Measurements from ENCODE around the gene WIPF1.

DNA sequence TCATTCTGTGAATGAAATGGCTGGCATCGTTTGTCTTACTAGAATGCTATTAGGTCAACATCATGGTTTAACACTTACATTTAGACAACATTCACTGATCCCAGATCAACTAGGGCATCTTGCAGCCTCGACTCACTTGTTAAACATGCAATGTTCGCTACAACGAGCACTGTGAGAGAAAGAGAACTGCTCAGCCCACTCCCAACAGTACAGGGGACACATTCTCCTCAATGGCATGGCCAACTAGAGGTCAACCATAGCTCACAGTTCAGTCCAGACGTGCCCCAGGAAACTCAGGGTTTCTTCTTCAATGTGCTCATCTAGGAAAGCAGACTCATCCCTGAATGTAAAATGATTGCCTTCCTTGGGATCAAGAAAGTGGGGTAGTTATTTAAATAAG, 5.9 kb downstream of the WIPF1 start:
- TF ChIP-seq, protein P1, sequence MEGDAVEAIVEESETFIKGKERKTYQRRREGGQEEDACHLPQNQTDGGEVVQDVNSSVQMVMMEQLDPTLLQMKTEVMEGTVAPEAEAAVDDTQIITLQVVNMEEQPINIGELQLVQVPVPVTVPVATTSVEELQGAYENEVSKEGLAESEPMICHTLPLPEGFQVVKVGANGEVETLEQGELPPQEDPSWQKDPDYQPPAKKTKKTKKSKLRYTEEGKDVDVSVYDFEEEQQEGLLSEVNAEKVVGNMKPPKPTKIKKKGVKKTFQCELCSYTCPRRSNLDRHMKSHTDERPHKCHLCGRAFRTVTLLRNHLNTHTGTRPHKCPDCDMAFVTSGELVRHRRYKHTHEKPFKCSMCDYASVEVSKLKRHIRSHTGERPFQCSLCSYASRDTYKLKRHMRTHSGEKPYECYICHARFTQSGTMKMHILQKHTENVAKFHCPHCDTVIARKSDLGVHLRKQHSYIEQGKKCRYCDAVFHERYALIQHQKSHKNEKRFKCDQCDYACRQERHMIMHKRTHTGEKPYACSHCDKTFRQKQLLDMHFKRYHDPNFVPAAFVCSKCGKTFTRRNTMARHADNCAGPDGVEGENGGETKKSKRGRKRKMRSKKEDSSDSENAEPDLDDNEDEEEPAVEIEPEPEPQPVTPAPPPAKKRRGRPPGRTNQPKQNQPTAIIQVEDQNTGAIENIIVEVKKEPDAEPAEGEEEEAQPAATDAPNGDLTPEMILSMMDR (IDR thresholded peaks at IDR 0.05; ENCODE audit: poor library complexity, severe bottlenecking), result no peak
- TF ChIP-seq POLR2AphosphoS5 (IDR thresholded peaks at IDR 0.05) (no peak), TAF1 (IDR thresholded peaks at IDR 0.05; ENCODE audit: low read depth) (no peak)
